ENCODE data around the gene KIF23.

The KIF23 gene

GRCh38 chr15:69414701-69415167, 585 bp downstream of the KIF23 start:
- H3K36me3 ChIP-seq (ENCODE audit: control insufficient read depth, insufficient read depth, low read length), result peaks cover 3% of the 10 kb centered on the region
- peak overlapping the region; percentile 94 for H3K4me3 ChIP-seq (replicated peaks; ENCODE audit: low read depth, low read length)
- peak; percentile 56 for DNase-seq (ENCODE audit: extremely low read depth, insufficient read length)
- TF ChIP-seq, protein P1, sequence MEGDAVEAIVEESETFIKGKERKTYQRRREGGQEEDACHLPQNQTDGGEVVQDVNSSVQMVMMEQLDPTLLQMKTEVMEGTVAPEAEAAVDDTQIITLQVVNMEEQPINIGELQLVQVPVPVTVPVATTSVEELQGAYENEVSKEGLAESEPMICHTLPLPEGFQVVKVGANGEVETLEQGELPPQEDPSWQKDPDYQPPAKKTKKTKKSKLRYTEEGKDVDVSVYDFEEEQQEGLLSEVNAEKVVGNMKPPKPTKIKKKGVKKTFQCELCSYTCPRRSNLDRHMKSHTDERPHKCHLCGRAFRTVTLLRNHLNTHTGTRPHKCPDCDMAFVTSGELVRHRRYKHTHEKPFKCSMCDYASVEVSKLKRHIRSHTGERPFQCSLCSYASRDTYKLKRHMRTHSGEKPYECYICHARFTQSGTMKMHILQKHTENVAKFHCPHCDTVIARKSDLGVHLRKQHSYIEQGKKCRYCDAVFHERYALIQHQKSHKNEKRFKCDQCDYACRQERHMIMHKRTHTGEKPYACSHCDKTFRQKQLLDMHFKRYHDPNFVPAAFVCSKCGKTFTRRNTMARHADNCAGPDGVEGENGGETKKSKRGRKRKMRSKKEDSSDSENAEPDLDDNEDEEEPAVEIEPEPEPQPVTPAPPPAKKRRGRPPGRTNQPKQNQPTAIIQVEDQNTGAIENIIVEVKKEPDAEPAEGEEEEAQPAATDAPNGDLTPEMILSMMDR (IDR thresholded peaks at IDR 0.05; ENCODE audit: insufficient read depth, low read length, poor library complexity, severe bottlenecking), result no peak
- H3K27me3 ChIP-seq (replicated peaks; ENCODE audit: control insufficient read depth, insufficient read depth, low read length), result no peaks in the 10 kb centered on the region

GRCh38 chr15:69415381-69415780, 1.2 kb downstream of the KIF23 start:
- no peaks in the 10 kb centered on the region for H3K27me3 ChIP-seq (replicated peaks; ENCODE audit: control insufficient read depth, insufficient read depth, low read length)
- TF ChIP-seq, protein P1 (IDR thresholded peaks at IDR 0.05; ENCODE audit: insufficient read depth, low read length, poor library complexity, severe bottlenecking), result no peak
- no peak for DNase-seq (ENCODE audit: extremely low read depth, insufficient read length)
- H3K36me3 ChIP-seq (ENCODE audit: control insufficient read depth, insufficient read depth, low read length), result peaks cover 3% of the 10 kb centered on the region
- peak overlapping the region; percentile 94 for H3K4me3 ChIP-seq (replicated peaks; ENCODE audit: low read depth, low read length)

DNA sequence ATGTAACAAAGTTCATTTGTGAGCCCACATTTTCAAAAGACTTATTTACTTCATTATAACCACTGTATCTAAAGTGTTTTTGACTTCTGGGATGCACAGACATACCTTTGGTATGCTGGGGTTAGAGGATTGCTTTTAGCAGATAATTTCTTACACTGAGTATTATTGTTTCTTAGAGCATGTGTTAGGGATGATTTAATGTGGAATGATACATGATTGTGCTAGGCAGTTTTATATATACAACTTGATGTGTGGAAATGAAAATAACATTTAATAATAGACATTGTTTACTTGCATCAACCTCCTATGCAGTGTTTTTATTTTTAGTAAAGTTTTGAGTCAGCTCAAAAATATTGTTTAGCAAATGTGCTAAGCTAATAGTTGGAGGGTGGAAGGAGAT, 3.4 kb downstream of the KIF23 start:
- no peaks in the 10 kb centered on the region for H3K27me3 ChIP-seq (replicated peaks; ENCODE audit: control insufficient read depth, insufficient read depth, low read length)
- H3K4me3 ChIP-seq (replicated peaks; ENCODE audit: low read depth, low read length), result no peak overlapping the region
- no peak for DNase-seq (ENCODE audit: extremely low read depth, insufficient read length)
- peaks cover 4% of the 10 kb centered on the region for H3K36me3 ChIP-seq (ENCODE audit: control insufficient read depth, insufficient read depth, low read length)
- TF ChIP-seq, protein P1 (IDR thresholded peaks at IDR 0.05; ENCODE audit: insufficient read depth, low read length, poor library complexity, severe bottlenecking), result no peak

GRCh38 chr15:69421498-69421897, 7.3 kb downstream of the KIF23 start:
- no peak for DNase-seq (ENCODE audit: extremely low read depth, insufficient read length)
- Histone ChIP-seq H3K36me3 (ENCODE audit: control insufficient read depth, insufficient read depth, low read length) (peaks cover 15% of the 10 kb centered on the region), H3K27me3 (replicated peaks; ENCODE audit: control insufficient read depth, insufficient read depth, low read length) (no peaks in the 10 kb centered on the region), H3K4me3 (replicated peaks; ENCODE audit: low read depth, low read length) (no peak overlapping the region)
- TF ChIP-seq, protein P1 (IDR thresholded peaks at IDR 0.05; ENCODE audit: insufficient read depth, low read length, poor library complexity, severe bottlenecking), result no peak

- DNase-seq (ENCODE audit: extremely low read depth, insufficient read length), result no peak
- Histone ChIP-seq H3K4me3 (replicated peaks; ENCODE audit: low read depth, low read length) (no peak overlapping the region), H3K27me3 (replicated peaks; ENCODE audit: control insufficient read depth, insufficient read depth, low read length) (no peaks in the 10 kb centered on the region), H3K36me3 (ENCODE audit: control insufficient read depth, insufficient read depth, low read length) (peaks cover 15% of the 10 kb centered on the region)
- TF ChIP-seq, protein P1 (IDR thresholded peaks at IDR 0.05; ENCODE audit: insufficient read depth, low read length, poor library complexity, severe bottlenecking), result no peak
These were observed 8.3 kb downstream of the KIF23 start for GRCh38 chr15:69422336-69422895.

DNA sequence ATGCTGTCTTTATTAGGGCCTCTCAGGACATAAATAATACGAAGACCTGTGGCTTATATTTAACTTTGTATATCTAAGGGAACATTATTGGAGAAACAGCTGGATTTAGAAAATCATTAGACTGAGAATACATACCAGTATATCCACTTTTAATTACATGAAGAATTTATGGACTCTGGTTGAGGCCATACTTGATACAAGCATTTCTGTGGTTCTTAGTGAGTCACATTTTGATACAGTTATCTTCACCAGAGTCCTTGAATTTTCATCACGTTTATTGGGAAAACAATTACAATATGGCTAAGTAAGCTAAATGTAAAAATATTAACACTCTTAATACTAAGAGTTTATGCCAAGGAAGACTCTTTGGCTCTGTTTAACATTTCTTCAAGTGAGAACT, 9.9 kb downstream of the KIF23 start:
- TF ChIP-seq, protein P1 (IDR thresholded peaks at IDR 0.05; ENCODE audit: insufficient read depth, low read length, poor library complexity, severe bottlenecking), result no peak
- peaks cover 12% of the 10 kb centered on the region for H3K36me3 ChIP-seq (ENCODE audit: control insufficient read depth, insufficient read depth, low read length)
- DNase-seq (ENCODE audit: extremely low read depth, insufficient read length), result no peak
- no peak overlapping the region for H3K4me3 ChIP-seq (replicated peaks; ENCODE audit: low read depth, low read length)
- H3K27me3 ChIP-seq (replicated peaks; ENCODE audit: control insufficient read depth, insufficient read depth, low read length), result no peaks in the 10 kb centered on the region
